H1 (cell line): ENCODE data around the gene USP7. TPM values are rescaled to one million over a fixed set of nuclear protein-coding genes. Genes with fewer than 3 reads are reported as not detected.

Experiments
- CTCF ChIA-PET: fragments of 300-600 bp; sonication (Branson Sonifier 250); formaldehyde crosslinking; loops from one replicate; lab custom pipeline; 2021; ENCODE audit not compliant: partially characterized antibody; lab: Charles Lee
- POLR2A ChIA-PET: fragments of 300-600 bp; sonication (Branson Sonifier 250); formaldehyde crosslinking; loops from one replicate; lab custom pipeline; 2021; ENCODE audit warnings: inconsistent platforms; ENCODE audit not compliant: partially characterized antibody; lab: Charles Lee
- DNase-seq, 2 experiments: peaks; one replicate each; pipeline versions ENCODE4 v3.0.0 to v3.0.0-alpha.2; 2010 to 2022; ENCODE audit warnings: low spot score in 2 of 2, low read depth in 1 of 2, mixed read lengths in 1 of 2
- FAIRE-seq: peaks from 2 replicates; lab custom pipeline; 2011; peaks lifted over from hg19 to GRCh38; lab: Jason Lieb, UNC
- H2AFZ ChIP-seq: 2 replicates; pipeline ENCODE4 v1.8.1; 2012; ENCODE audit warnings: low read length, inconsistent platforms
- H2AK5ac ChIP-seq: 2 replicates; pipeline ENCODE4 v1.6.1; 2013; ENCODE audit warnings: low read depth, low read length
- H2BK120ac ChIP-seq: replicated peaks from 2 replicates; pipeline ENCODE3; 2013; ENCODE audit warnings: low read depth, low read length, inconsistent platforms
- H2BK12ac ChIP-seq: 2 replicates; pipeline ENCODE4 v1.6.1; 2013; ENCODE audit warnings: low read depth, low read length
- H2BK15ac ChIP-seq: 2 replicates; pipeline ENCODE4 v1.6.1; 2013; ENCODE audit warnings: low read length
- H2BK20ac ChIP-seq: 2 replicates; pipeline ENCODE4 v1.6.1; 2013; ENCODE audit warnings: low read length
- H2BK5ac ChIP-seq: 2 replicates; pipeline ENCODE4 v1.6.1; 2013; ENCODE audit warnings: low read depth, low read length
- H3K14ac ChIP-seq: 2 replicates; pipeline ENCODE4 v1.6.1; 2013; ENCODE audit warnings: inconsistent platforms; ENCODE audit not compliant: insufficient read length
- H3K18ac ChIP-seq: 2 replicates; pipeline ENCODE4 v1.6.1; 2013; ENCODE audit warnings: low read length; ENCODE audit errors: extremely low read depth
- H3K23ac ChIP-seq: 2 replicates; pipeline ENCODE4 v1.6.1; 2013; ENCODE audit warnings: inconsistent platforms; ENCODE audit not compliant: insufficient read length
- H3K23me2 ChIP-seq: 2 replicates; pipeline ENCODE4 v1.6.1; 2013; ENCODE audit warnings: low read depth, low read length
- H3K27ac ChIP-seq: 2 replicates; pipeline ENCODE4 v1.6.1; 2011; ENCODE audit warnings: low read depth, low read length, inconsistent platforms
- H3K27me3 ChIP-seq, 4 experiments: replicated peaks in 1 of 4; 1 replicate in 1 of 4; 2 replicates in 3 of 4; pipeline versions ENCODE4 v1.6.1 to v1.8.1; 2011 to 2013; ENCODE audit warnings: low read length in 3 of 4, mild to moderate bottlenecking in 3 of 4, inconsistent platforms in 2 of 4, mixed read lengths in 2 of 4, moderate library complexity in 1 of 4; ENCODE audit not compliant: control insufficient read depth in 3 of 4, insufficient read depth in 3 of 4; ENCODE audit errors: extremely low read depth in 1 of 4
- H3K36me3 ChIP-seq, 4 experiments: 2 replicates each; pipeline versions ENCODE4 v1.6.1 to v1.8.1; 2011 to 2013; ENCODE audit warnings: mild to moderate bottlenecking in 4 of 4, low read length in 3 of 4, moderate library complexity in 2 of 4, control low read depth in 1 of 4, inconsistent platforms in 1 of 4; ENCODE audit not compliant: insufficient read depth in 4 of 4, control insufficient read depth in 2 of 4
- H3K4ac ChIP-seq: replicated peaks from 2 replicates; pipeline ENCODE3; 2013; ENCODE audit warnings: low read length, low read depth, mixed read lengths, inconsistent platforms; ENCODE audit not compliant: insufficient read length
- H3K4me1 ChIP-seq, 4 experiments: replicated peaks in 1 of 4; 1 replicate in 1 of 4; 2 replicates in 3 of 4; pipeline versions ENCODE4 v1.6.1 to v1.8.1; 2011 to 2013; ENCODE audit warnings: low read length in 3 of 4, inconsistent platforms in 2 of 4, mixed read lengths in 1 of 4; ENCODE audit not compliant: insufficient read depth in 4 of 4, control insufficient read depth in 3 of 4
- H3K4me2 ChIP-seq, 2 experiments: 2 replicates each; pipeline versions ENCODE4 v1.6.1 to v1.8.1; 2011 to 2013; ENCODE audit warnings: low read depth in 2 of 2, low read length in 2 of 2, control low read depth in 1 of 2, inconsistent platforms in 1 of 2, mild to moderate bottlenecking in 1 of 2; ENCODE audit not compliant: insufficient read depth in 1 of 2
- H3K4me3 ChIP-seq, 4 experiments: fragments of 200-600, 300-600 bp in 1 of 4; sonication (generic), shearing (Covaris generic), sonication (Bioruptor Twin) in 1 of 4; 2 replicates each; pipeline versions ENCODE4 v1.5.1 to v1.8.1; 2011 to 2016; ENCODE audit warnings: low read length in 4 of 4, low read depth in 3 of 4, control low read depth in 2 of 4, inconsistent platforms in 2 of 4, mild to moderate bottlenecking in 2 of 4, mixed read lengths in 1 of 4, moderate library complexity in 1 of 4; ENCODE audit not compliant: insufficient read depth in 2 of 4; ENCODE audit errors: extremely low read depth in 1 of 4
- H3K56ac ChIP-seq: replicated peaks from 2 replicates; pipeline ENCODE3; 2013; ENCODE audit warnings: low read depth, mild to moderate bottlenecking, mixed read lengths, low read length, inconsistent platforms; ENCODE audit not compliant: insufficient read length
- H3K79me1 ChIP-seq: 2 replicates; pipeline ENCODE4 v1.6.1; 2013; ENCODE audit warnings: low read depth, low read length, control low read depth
- H3K79me2 ChIP-seq, 2 experiments: 2 replicates each; pipeline versions ENCODE4 v1.6.1 to v1.8.1; 2012 to 2013; ENCODE audit warnings: low read length in 2 of 2, mild to moderate bottlenecking in 2 of 2, inconsistent platforms in 1 of 2; ENCODE audit not compliant: insufficient read depth in 2 of 2, control insufficient read depth in 1 of 2
- H3K9ac ChIP-seq, 4 experiments: replicated peaks in 1 of 4; 1 replicate in 1 of 4; 2 replicates in 3 of 4; pipeline versions ENCODE4 v1.6.1 to v1.8.1; 2011 to 2013; ENCODE audit warnings: low read depth in 3 of 4, low read length in 3 of 4, control low read depth in 2 of 4, mild to moderate bottlenecking in 2 of 4, moderate library complexity in 2 of 4, inconsistent platforms in 1 of 4; ENCODE audit errors: extremely low read depth in 1 of 4
- H3K9me3 ChIP-seq, 2 experiments: 2 replicates each; pipeline versions ENCODE4 v1.6.1 to v1.8.1; 2012 to 2013; ENCODE audit warnings: mild to moderate bottlenecking in 2 of 2, moderate library complexity in 2 of 2, control low read depth in 1 of 2, inconsistent platforms in 1 of 2, low read depth in 1 of 2, low read length in 1 of 2, mixed read lengths in 1 of 2; ENCODE audit not compliant: insufficient read depth in 2 of 2
- H4K20me1 ChIP-seq, 2 experiments: replicated peaks in 1 of 2; 2 replicates each; pipeline versions ENCODE3 to v1.8.1; 2011 to 2013; ENCODE audit warnings: inconsistent platforms in 2 of 2, low read length in 2 of 2, mild to moderate bottlenecking in 1 of 2; ENCODE audit not compliant: insufficient read depth in 2 of 2, control insufficient read depth in 1 of 2
- H4K5ac ChIP-seq: 2 replicates; pipeline ENCODE4 v1.6.1; 2013; ENCODE audit warnings: low read length, low read depth, mixed read lengths, inconsistent platforms; ENCODE audit not compliant: insufficient read length
- H4K8ac ChIP-seq: 2 replicates; pipeline ENCODE4 v1.8.0; 2013; ENCODE audit warnings: mild to moderate bottlenecking, moderate library complexity, low read length, inconsistent platforms; ENCODE audit not compliant: insufficient read depth; ENCODE audit errors: extremely low read depth
- H4K91ac ChIP-seq: replicated peaks from 2 replicates; pipeline ENCODE3; 2013; ENCODE audit warnings: low read length, mixed read lengths, inconsistent platforms; ENCODE audit not compliant: insufficient read length
- GABPA ChIP-seq: IDR thresholded peaks from 2 replicates; pipeline ENCODE4 v1.6.1; 2011; ENCODE audit warnings: mild to moderate bottlenecking, low read length, moderate library complexity, borderline replicate concordance; ENCODE audit not compliant: insufficient read depth
- POLR2AphosphoS5 ChIP-seq: IDR thresholded peaks from 2 replicates; pipeline ENCODE4 v1.6.1; 2011; ENCODE audit warnings: low read depth, low read length
- RBBP5 ChIP-seq: IDR thresholded peaks from 2 replicates; pipeline ENCODE4 v1.7.1; 2012; ENCODE audit warnings: low read depth, mild to moderate bottlenecking, inconsistent platforms, low read length, moderate library complexity, borderline replicate concordance
- SAP30 ChIP-seq: fragments of 300-600 bp; sonication (generic); IDR thresholded peaks from 2 replicates; pipeline ENCODE4 v1.7.1; 2012; ENCODE audit warnings: low read length, moderate library complexity, mild to moderate bottlenecking, inconsistent platforms; ENCODE audit not compliant: insufficient read depth, insufficient replicate concordance
- SIN3A ChIP-seq, 2 experiments: IDR thresholded peaks in 1 of 2; conservative IDR thresholded peaks in 1 of 2; 2 replicates each; pipeline ENCODE4 v1.6.1; 2011 to 2012; ENCODE audit warnings: low read length in 2 of 2, improper control_type of control experiment in 1 of 2, low read depth in 1 of 2, mild to moderate bottlenecking in 1 of 2
- TCF12 ChIP-seq: IDR thresholded peaks from 2 replicates; pipeline ENCODE4 v1.6.1; 2011; ENCODE audit warnings: low read depth, mild to moderate bottlenecking, low read length
- WGBS, 2 experiments: shearing (Covaris generic) in 1 of 2; methylation state at CpG; one replicate each; pipeline versions ENCODE4 v1.1.6 to v1.1.7; 2013 to 2015; ENCODE audit warnings: low lambda C conversion rate in 2 of 2, mixed read lengths in 2 of 2, inconsistent platforms in 1 of 2, low coverage in 1 of 2, missing lambda C conversion rate in 1 of 2; ENCODE audit not compliant: insufficient replicate concordance in 2 of 2, insufficient coverage in 1 of 2, insufficient read length in 1 of 2; ENCODE audit errors: extremely low coverage in 1 of 2, missing lambda C conversion rate in 1 of 2; 5-methylcytosine and 5-hydroxymethylcytosine counted together
- polyA plus RNA-seq, 7 experiments: library from polyadenylated mRNA; depleted of rRNA in 3 of 7; stranded (reverse) in 5 of 7; unstranded in 2 of 7; fragments of >200 nt in 5 of 7; fragments of 200-250 nt in 2 of 7; gene quantifications; 1 replicate in 5 of 7; 2 replicates in 1 of 7; 4 replicates in 1 of 7; pipeline versions ENCODE4 v1.2.1 to v1.2.3, GENCODE V29; 2011 to 2013; ENCODE audit warnings: missing spikeins in 2 of 7, mixed read lengths in 2 of 7
- total RNA-seq: library from RNA; stranded (reverse); fragmentation: NEBNext Ultra II Directional; extraction: Animal tissue kit (Norgen Biotek cat#: 25700); gene quantifications from 2 replicates; pipeline ENCODE4 v1.2.1, GENCODE V29; 2021

USP7 gene
- total and polyA plus RNA-seq, 2 of the 8 experiments (the other 6 are each of a cell fraction or from before 2014, with no cell fraction given), result 21.3 to 211 TPM

GRCh38 chr16:8959921-8960787 lies 3.6 kb downstream of the USP7 start:
- H2BK20ac ChIP-seq, result peak overlapping the region; percentile 44; the same call in 1 of the 2 replicates

More at GRCh38 chr16:8959921-8960787, 3.6 kb downstream of the USP7 start:
- peaks cover 7% of the 10 kb centered on the region for H3K23me2 ChIP-seq
- no peak overlapping the region for H3K18ac ChIP-seq
- peaks cover 32 to 52% of the 10 kb centered on the region in 2 experiments for H4K20me1 ChIP-seq
- H4K91ac ChIP-seq, result no peak overlapping the region
- TF ChIP-seq POLR2AphosphoS5, result no peak
- 0 out of 2 replicates have a peak, but pooled peaks have one; percentile 34 for TF ChIP-seq TCF12
- peak; percentile 54 for TF ChIP-seq SAP30
- TF ChIP-seq GABPA, result no peak
- TF ChIP-seq SIN3A (conservative IDR thresholded peaks at IDR 0.05 in 1 of 2, IDR thresholded peaks at IDR 0.05 in 1 of 2; ENCODE audit: low read depth in 1 of 2, low read length in 2 of 2), result peak; percentile 53 to 67; a peak in 1 of 4 replicates
- no peak for TF ChIP-seq RBBP5
- no peaks in the 10 kb centered on the region for H3K36me3 ChIP-seq
- CTCF ChIA-PET, result interaction anchor here (0.6 to 3.5 kb wide), 9 partner anchors 13 to 359 kb away, joined by 3 to 25 read pairs (median 4); no protein-coding TSS in a partner anchor
- H2BK15ac ChIP-seq, result no peak overlapping the region; the same call in 1 of the 2 replicates
- 60% methylated on average over 12 of the region's 12 CpGs; no CpG with 5 or more reads in 1 of the 2 experiments for WGBS, 2 experiments
- H2AFZ ChIP-seq, result no peak overlapping the region
- H2AK5ac ChIP-seq, result 0 out of 2 replicates have a peak overlapping the region, but pooled peaks have one; percentile 42
- H2BK5ac ChIP-seq, result peak overlapping the region; percentile 61; the same call in 1 of the 2 replicates
- H2BK12ac ChIP-seq, result 0 out of 2 replicates have a peak overlapping the region, but pooled peaks have one; percentile 46
- no peak overlapping the region for H3K14ac ChIP-seq
- peaks cover 24 to 42% (median 34%) of the 10 kb centered on the region in 4 experiments for H3K4me1 ChIP-seq
- H2BK120ac ChIP-seq, result no peak overlapping the region
- no peak for FAIRE-seq
- H3K23ac ChIP-seq, result no peak overlapping the region
- H3K4me3 ChIP-seq, result peak overlapping the region in 1 of 4 experiments; percentile 6; a peak in 2 of 8 replicates
- peaks cover 12% of the 10 kb centered on the region for H3K79me1 ChIP-seq
- no peak overlapping the region for H3K4ac ChIP-seq
- no peak overlapping the region for H3K56ac ChIP-seq
- peaks cover 64 to 77% of the 10 kb centered on the region in 2 experiments for H3K79me2 ChIP-seq
- DNase-seq, result no peak
- H4K5ac ChIP-seq, result no peak overlapping the region
- no peak overlapping the region for H3K9ac ChIP-seq
- POLR2A ChIA-PET, result interaction anchor here (0.6 to 2.9 kb wide), 11 partner anchors 10 to 133 kb away, joined by 3 to 13 read pairs (median 3); no protein-coding TSS in a partner anchor
- no peak overlapping the region for H4K8ac ChIP-seq
- peaks cover 0 to 7% (median 2%) of the 10 kb centered on the region in 4 experiments; a peak in 3 of 7 replicates for H3K27me3 ChIP-seq
- no peak overlapping the region for H3K27ac ChIP-seq
- peak overlapping the region; percentile 44 to 63 for H3K4me2 ChIP-seq
- no peaks in the 10 kb centered on the region for H3K9me3 ChIP-seq
